Stimulated activated CD4-positive, alpha-beta T cell treated with anti-CD3 and anti-CD28 coated beads, Interleukin-1b, Interleukin-23, amount 100 ng/mL, for 1 hour (primary cell): Measurements from ENCODE around the gene AP3D1.
"Not testable (repeated sequence)": the region's sequence is repeated elsewhere in the genome, so short reads cannot be mapped to it uniquely, and the experiment has no call there.

Source experiments
- DNase-seq, 2 donors: peaks; one replicate each; pipeline ENCODE4 v3.0.0-alpha.2; 2020; ENCODE audit warnings: low read depth in 2 of 2

The AP3D1 gene

GRCh38 chr19:2150794-2151338 lies 500 bp downstream of the AP3D1 start:
- DNase-seq = no peak

GRCh38 chr19:2149980-2150793 lies 1.2 kb downstream of the AP3D1 start:
- DNase-seq = no peak

DNA sequence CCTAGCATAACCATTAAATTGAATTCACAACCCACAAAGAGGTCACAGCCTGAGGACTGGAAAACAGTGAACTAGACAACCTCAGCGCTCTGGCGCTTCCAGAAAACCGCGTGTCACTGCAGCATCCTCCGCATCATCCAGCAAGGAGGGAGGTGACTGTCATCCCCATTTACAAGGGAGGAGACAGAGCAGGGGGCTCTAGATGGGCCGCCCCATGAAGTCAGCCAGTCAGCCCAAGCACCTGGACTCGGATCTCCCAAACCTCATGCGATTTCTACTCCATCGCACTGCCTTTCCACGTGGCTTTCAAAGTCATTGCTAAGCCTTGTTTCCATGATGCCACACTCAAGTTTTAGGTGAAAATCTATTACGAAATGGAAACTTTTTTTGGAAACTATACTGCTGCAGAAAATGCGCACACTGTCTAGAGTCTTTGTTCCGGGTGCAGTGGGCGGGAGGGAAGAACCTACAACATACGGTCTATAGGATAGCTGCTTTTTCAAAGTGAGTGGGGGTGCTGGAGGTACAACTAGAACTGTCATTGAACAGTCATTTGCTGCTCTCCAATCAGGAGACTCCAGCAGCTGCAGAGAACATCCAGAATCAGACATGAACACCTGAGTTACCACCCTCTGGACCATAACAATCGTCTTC lies 2.8 kb downstream of the AP3D1 start:
- DNase-seq = no peak

GRCh38 chr19:2145831-2146241 lies 5.5 kb downstream of the AP3D1 start:
- no peak for DNase-seq

DNA sequence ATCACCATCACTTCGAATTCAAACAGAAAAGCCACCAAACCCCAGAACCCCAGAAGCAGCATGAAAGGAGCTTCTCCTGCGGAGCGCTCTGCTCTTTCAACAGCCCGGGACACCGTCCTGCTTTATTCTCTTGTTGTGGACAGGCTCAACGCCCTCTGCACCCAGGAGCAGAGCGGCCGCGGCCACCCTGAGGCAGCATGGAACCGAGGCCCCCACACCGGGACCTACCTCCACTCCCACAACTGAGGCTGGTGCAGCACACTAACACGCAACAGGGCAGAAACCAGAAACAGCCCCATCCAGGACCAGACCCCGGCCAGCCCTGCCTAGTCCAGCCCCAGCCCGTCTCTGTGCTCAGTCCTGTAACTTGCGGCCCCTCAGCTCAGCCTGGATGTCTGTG lies 7.2 kb downstream of the AP3D1 start:
- DNase-seq = no peak

- DNase-seq = no peak
Observed at GRCh38 chr19:2142173-2142829, 9.1 kb downstream of the AP3D1 start.

- DNase-seq = no peak
Observed at GRCh38 chr19:2140138-2140569, 11.2 kb downstream of the AP3D1 start.

GRCh38 chr19:2139385-2140137 lies 11.8 kb downstream of the AP3D1 start:
- no peak for DNase-seq

DNA sequence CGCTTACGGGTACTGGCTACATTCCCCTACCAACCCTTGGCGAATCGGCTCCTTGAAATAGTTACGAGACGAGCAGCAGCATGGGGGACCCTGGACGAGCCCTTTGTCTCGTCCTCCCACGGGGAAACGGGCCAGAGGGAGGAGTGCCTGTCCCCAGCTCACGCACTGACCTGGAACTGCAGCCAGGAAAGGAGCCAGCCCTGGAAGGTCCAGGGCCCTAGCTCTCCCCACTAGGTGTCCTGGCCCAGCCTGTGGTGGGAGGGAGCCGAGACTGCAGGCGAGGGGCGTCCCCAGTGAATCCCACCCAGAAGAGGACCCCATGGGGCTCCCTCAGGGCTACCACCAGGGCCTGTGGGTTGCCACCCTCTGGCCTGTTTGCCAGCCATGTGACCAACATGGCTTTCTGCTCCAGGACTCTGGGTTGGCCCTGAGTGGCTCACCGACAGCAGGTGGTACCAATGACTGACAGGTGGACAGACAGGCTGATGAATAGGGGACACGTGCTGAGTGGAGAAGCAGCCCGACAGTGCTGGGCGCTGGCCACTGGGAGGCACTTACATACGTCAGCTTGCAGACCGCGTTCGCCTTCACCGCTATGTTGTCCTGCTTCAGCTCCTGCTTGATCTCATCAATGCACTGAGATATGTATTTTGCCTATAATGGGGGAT lies 13.2 kb downstream of the AP3D1 start:
- no peak for DNase-seq

DNA sequence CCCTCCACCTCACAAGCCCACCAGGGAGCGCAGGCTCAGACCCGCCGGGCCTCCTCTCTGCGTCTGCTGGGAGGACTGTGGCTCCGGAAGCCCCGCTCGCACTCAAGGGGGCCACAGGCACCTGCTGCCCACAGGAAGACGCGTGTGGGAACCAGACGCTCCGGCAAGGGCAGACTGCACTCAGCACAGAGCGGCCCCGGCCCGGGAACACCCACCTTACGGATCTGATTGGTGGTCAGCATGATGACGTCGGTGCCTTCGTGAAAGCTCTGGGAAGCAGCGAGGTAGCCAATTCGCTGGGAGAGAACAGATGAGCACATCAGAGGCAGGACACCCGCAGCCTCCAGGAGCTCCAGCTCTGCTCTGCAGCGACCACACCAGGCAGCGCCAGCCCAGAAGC lies 14.6 kb downstream of the AP3D1 start:
- no peak for DNase-seq

- DNase-seq = no peak
Observed at GRCh38 chr19:2135474-2136402, 15.6 kb downstream of the AP3D1 start.

GRCh38 chr19:2132731-2133490 lies 18.5 kb downstream of the AP3D1 start:
- DNase-seq = no peak

DNA sequence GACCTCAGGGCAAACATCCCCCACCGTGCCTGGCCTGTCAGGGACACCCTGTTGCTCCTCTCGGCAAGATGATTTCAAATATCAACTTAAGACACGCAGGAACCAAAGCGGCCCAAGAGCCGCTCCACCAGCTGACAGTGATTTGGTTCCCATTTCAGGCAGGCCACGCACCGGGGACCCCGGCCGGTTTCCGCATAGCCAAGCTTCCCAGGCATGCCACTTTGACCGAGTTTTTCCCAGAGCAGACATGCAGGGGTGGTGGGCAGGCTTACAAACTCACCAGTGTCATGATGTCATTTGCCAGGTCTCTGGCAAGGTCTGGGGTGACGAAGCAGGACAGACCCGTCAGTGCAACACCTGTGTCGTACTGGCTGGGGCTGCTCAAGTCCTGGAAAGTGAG lies 19.2 kb downstream of the AP3D1 start:
- DNase-seq = no peak

DNA sequence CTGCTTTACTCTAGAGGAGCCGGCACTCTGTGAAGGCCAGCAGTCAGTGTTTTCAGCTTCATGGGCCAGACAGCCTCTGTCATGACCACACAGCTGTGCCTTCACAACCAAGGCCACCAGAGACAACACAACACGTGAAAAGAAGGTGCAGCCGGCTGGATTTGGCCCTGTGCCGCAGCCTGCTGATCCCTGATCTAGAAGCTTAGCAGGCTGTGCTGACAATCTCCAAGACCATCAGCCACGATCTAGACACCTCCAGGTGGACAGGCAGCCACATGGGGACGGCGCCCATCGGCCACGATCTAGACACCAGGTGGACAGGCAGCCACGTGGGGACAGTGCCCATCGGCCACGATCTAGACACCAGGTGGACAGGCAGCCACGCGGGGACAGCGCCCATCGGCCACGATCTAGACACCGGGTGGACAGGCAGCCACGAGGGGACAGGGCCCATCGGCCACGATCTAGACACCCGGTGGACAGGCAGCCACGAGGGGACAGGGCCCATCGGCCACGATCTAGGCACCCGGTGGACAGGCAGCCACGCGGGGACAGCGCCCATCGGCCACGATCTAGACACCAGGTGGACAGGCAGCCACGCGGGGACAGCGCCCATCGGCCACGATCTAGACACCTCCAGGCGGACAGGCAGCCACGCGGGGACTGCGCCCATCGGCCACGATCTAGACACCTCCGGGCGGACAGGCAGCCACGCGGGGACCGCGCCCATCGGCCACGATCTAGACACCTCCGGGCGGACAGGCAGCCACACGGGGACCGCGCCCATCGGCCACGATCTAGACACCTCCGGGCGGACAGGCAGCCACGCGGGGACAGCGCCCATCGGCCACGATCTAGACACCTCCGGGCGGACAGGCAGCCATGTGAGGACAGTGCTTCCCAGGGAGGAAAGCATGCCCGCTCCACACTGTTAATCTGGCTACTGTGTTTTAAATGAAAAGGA lies 20.1 kb downstream of the AP3D1 start:
- not testable (repeated sequence) for DNase-seq

GRCh38 chr19:2129892-2130770 lies 21.2 kb downstream of the AP3D1 start:
- DNase-seq = no peak

DNA sequence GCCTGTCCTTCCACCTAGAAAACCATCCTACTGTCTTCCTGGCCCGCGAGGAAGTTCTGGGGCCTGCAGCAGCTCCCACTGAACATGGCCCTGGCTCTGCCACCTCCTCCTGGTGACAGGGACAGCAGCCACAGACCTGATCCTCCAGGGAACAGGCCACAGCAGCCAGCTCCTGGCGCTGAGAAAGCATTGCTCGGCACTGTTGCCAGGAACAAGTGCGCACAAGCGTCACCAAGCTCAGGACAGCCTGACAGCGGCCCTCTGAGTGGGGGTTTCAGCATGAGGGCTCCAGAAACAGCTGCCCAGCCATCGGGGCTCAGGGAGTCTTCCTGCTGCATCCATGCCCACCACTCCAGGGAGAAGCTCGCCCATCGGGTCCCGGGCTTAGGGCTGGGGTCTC lies 21.9 kb downstream of the AP3D1 start:
- no peak for DNase-seq

- DNase-seq = no peak
Observed at GRCh38 chr19:2129022-2129421, 22.3 kb downstream of the AP3D1 start.
